ENCODE data around the gene LDLRAD4.

The LDLRAD4 gene

DNA sequence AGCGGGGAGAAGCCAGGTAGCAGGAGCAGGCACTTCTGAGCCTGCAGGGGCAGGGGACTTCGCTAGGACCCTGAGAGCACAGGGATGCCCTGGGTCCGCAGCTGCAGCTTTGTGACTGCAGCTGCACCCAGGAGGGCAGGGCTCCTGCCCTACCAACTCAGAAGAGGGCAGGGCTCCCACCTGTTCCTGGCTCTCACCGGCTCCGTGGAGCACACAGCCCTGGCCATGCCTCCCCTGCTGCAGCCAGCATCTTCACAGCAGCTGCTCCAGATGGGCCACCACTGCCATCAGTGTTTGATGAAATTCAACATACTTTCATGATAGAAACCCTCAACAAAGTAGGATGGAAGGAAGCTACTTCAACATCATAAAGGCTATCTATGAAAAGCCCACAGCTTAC is 415.1 kb downstream of the LDLRAD4 start:
- TF ChIP-seq, protein P1, sequence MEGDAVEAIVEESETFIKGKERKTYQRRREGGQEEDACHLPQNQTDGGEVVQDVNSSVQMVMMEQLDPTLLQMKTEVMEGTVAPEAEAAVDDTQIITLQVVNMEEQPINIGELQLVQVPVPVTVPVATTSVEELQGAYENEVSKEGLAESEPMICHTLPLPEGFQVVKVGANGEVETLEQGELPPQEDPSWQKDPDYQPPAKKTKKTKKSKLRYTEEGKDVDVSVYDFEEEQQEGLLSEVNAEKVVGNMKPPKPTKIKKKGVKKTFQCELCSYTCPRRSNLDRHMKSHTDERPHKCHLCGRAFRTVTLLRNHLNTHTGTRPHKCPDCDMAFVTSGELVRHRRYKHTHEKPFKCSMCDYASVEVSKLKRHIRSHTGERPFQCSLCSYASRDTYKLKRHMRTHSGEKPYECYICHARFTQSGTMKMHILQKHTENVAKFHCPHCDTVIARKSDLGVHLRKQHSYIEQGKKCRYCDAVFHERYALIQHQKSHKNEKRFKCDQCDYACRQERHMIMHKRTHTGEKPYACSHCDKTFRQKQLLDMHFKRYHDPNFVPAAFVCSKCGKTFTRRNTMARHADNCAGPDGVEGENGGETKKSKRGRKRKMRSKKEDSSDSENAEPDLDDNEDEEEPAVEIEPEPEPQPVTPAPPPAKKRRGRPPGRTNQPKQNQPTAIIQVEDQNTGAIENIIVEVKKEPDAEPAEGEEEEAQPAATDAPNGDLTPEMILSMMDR (IDR thresholded peaks at IDR 0.05; ENCODE audit: low read depth, low read length), result no peak
- Histone ChIP-seq H3K27ac (no peak overlapping the region), H3K4me3 (ENCODE audit: low read depth, low read length) (no peak overlapping the region), H3K9me3 (ENCODE audit: severe bottlenecking) (no peaks in the 10 kb centered on the region), H3K27me3 (ENCODE audit: insufficient read depth, low read depth, severe bottlenecking) (no peaks in the 10 kb centered on the region), H3K36me3 (no peaks in the 10 kb centered on the region)
- no peak for DNase-seq

DNA sequence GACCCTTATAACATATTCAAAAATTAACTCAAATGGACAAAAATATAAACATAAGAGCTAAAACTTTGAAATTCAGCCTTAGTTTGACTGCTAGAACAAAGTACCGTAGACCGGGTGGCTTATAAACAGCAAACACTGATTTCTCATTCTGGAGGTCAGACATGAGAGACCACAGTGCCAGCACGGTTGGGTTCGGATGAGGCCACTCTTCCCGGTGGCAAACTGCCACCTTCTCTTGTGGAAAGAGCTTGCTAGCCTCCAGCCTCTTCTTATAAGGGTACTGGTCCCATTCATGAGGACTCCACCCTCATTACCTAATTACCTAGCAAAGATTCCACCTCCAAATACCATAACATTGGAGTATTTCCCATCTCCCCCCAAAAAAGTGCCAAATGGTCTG is 416.5 kb downstream of the LDLRAD4 start:
- Histone ChIP-seq H3K27me3 (ENCODE audit: insufficient read depth, low read depth, severe bottlenecking) (no peaks in the 10 kb centered on the region), H3K27ac (no peak overlapping the region), H3K9me3 (ENCODE audit: severe bottlenecking) (no peaks in the 10 kb centered on the region), H3K36me3 (no peaks in the 10 kb centered on the region), H3K4me3 (ENCODE audit: low read depth, low read length) (no peak overlapping the region)
- DNase-seq, result no peak
- TF ChIP-seq, protein P1 (IDR thresholded peaks at IDR 0.05; ENCODE audit: low read depth, low read length), result no peak

DNA sequence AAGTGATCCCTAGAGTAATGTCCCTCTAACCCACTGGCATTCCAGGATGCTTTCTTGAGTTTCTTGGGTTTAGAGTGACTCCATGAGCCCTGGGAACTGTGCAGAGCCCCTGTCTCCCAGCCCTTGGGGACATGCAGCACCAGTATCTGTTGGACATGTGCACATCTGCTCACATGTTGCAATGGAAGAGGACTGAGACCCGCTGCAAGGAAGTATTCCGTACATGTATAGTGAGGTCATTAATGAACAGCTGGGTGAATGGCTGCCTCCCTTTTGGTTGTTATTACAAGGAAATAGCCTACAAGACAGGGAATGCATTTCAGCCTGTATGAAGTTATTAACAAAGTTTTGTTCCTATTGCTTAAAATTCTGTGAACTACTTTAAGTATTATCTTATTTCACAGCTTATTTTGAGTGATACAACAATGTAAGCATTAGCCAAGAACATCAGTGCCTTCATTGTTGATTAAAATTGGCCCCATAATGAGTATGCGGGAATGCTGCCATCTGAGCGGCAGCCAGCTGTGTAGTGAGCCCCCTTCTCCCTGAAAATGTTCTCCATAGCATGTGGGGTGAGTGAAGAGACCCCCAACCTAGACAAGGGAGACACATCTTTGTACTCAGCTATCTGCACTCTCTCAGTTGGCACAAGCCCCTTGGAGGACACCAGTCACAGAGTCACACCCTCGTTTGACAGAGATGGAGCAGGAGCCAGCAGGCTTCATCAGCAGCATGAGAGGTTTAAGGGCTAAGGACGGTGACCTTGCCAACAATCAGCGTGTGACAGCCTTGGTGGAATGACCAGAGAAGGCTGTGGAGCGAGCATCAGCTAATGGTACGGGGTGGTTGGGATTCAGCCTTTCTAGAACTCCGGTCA is 420.4 kb downstream of the LDLRAD4 start:
- Histone ChIP-seq H3K27me3 (ENCODE audit: insufficient read depth, low read depth, severe bottlenecking) (no peaks in the 10 kb centered on the region), H3K27ac (no peak overlapping the region), H3K36me3 (no peaks in the 10 kb centered on the region), H3K4me3 (ENCODE audit: low read depth, low read length) (no peak overlapping the region), H3K9me3 (ENCODE audit: severe bottlenecking) (no peaks in the 10 kb centered on the region)
- TF ChIP-seq, protein P1 (IDR thresholded peaks at IDR 0.05; ENCODE audit: low read depth, low read length), result no peak
- no peak for DNase-seq

DNA sequence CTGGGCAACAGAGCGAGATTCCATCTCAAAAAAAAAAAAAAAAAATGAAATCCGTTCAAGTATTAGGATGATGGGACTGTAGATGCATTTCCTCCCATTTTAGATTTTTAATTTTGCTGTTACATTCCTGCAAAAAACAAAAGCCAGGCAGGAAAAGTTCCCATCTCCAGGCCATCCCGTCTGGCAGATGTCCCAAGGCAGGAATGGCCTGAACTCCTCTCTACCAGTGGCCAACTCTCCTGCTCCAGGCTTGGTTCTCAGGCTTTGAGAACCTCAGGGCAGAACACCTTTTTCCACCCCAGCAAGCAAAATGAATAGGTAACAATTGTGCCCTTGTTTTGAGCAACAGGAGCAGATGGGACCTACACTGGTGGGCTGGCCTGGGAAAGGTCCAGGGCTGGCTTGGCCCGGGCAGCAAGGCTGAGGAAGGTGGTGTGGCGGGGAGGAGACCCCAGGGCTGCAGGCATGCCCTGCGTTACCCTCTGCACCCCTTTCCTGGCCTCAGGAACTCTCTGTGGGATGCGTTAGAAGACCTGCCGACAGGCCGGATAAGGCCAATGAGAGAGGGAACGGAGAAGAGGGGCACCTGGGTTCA is 421.8 kb downstream of the LDLRAD4 start:
- H3K9me3 ChIP-seq (ENCODE audit: severe bottlenecking), result no peaks in the 10 kb centered on the region
- no peak overlapping the region for H3K27ac ChIP-seq
- TF ChIP-seq, protein P1 (IDR thresholded peaks at IDR 0.05; ENCODE audit: low read depth, low read length), result no peak
- H3K36me3 ChIP-seq, result no peaks in the 10 kb centered on the region
- no peak for DNase-seq
- no peaks in the 10 kb centered on the region for H3K27me3 ChIP-seq (ENCODE audit: insufficient read depth, low read depth, severe bottlenecking)
- no peak overlapping the region for H3K4me3 ChIP-seq (ENCODE audit: low read depth, low read length)

DNA sequence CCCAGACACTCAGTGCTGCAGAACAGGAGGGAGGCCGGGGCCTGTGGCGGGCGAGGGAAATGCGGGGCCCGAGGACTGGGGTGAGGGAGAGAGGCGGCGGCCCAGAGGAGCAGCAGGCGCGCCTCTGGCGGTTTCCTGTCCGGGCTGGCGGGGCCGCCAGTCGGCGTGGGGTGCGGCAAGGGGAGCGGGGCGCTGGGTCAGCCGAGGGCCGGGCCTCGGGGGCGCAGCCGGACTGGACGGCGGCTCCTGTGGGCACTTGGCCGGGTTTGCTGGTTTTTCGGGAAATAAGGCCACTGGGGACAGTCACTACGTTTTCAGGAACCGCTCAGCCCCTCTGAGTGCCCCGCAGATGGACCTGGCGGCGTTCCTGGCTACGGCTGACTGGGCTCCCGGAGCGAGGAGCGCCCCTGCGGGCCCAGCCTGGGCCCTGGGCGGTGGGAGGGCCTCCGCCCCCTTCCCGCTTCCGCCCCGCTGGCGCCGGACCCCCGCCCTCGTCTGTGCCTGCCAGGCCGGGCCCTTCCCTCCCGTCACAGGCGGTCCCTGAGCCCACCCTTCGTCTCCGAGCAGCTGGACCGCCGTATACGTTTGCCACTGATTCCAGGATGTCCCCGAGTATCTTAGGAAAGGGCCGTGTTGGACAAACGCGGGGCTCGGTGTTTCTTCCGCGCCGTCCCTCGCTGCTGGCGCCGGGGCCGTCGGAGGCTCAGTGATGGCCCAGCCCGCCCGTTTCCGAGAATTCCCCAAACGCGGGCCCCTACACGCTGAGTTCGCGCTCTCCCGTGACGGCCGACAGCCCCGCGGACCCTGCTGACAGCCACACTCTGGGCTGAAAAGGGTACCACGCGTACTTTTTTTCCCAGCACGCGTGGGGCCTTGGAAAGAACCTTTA is 423.2 kb downstream of the LDLRAD4 start:
- no peak for DNase-seq
- no peak overlapping the region for H3K4me3 ChIP-seq (ENCODE audit: low read depth, low read length)
- no peak overlapping the region for H3K27ac ChIP-seq
- TF ChIP-seq, protein P1 (IDR thresholded peaks at IDR 0.05; ENCODE audit: low read depth, low read length), result no peak
- no peaks in the 10 kb centered on the region for H3K9me3 ChIP-seq (ENCODE audit: severe bottlenecking)
- H3K36me3 ChIP-seq, result no peaks in the 10 kb centered on the region
- no peaks in the 10 kb centered on the region for H3K27me3 ChIP-seq (ENCODE audit: insufficient read depth, low read depth, severe bottlenecking)

Data from WERI-Rb-1 (cell line).